NOMO-1 treated with DMSO at 0.1 percent for 48 hours (cell line): ENCODE results near the gene SLC7A5.
"Not testable (repeated sequence)": the region's sequence is repeated elsewhere in the genome, so short reads cannot be mapped to it uniquely, and the experiment has no call there.

Source experiments
- DNase-seq: peaks from one replicate; lab custom pipeline; 2025; ENCODE audit not compliant: unreplicated experiment; lab: John Stamatoyannopoulos, UW

The SLC7A5 gene

GRCh38 chr16:87835882-87836331 lies 33.4 kb downstream of the SLC7A5 start:
- DNase-seq: no peak

GRCh38 chr16:87834668-87835473 lies 34.4 kb downstream of the SLC7A5 start:
- DNase-seq: no peak

- no peak for DNase-seq
Measured at GRCh38 chr16:87834005-87834667, 35.2 kb downstream of the SLC7A5 start.

- no peak for DNase-seq
Measured at GRCh38 chr16:87833548-87833947, 35.8 kb downstream of the SLC7A5 start.

- no peak for DNase-seq
Measured at GRCh38 chr16:87832741-87833502, 36.4 kb downstream of the SLC7A5 start.

GRCh38 chr16:87832137-87832527 lies 37.2 kb downstream of the SLC7A5 start:
- no peak for DNase-seq

- no peak for DNase-seq
Measured at GRCh38 chr16:87831421-87832136, 37.7 kb downstream of the SLC7A5 start.

- DNase-seq: no peak
Measured at GRCh38 chr16:87830673-87831420, 38.5 kb downstream of the SLC7A5 start.

- DNase-seq: no peak
Measured at GRCh38 chr16:87829988-87830672, 39.2 kb downstream of the SLC7A5 start.

- no peak for DNase-seq
Measured at GRCh38 chr16:87829622-87829980, 39.7 kb downstream of the SLC7A5 start.

DNA sequence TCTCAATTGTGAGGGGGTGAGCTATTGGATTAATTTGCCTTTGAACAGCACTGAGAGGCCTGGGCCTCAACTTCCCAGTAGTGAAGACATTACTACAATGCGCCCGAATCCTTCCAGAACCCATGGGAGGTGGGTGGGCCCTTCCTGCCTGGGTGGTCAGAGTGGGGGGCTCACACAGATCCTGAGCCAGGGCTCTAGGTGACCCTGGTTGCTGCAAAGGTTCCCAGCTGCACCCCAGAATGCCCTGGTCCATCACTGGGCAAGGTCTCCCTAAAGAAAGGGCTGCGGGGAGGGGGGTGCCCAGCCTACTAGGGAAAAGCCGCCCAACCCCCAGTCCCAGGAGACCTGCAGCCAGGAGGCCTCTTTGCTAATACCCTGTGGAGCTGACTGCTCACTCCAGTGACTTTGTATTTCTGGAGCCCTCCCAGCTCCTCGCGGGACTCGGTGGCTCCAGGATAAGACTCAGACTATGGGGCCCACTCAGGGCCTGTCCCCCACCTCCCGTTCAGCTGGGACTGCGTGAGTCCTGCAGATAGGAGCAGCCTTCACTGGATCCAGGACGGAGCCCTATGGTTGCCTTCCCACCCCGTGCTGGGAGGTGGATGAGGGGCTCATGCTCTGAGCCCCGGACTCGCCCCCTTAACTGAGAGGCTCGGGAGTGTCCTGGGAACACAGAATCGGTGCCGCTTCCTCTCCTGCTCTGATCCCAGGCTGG lies 40.2 kb downstream of the SLC7A5 start:
- DNase-seq: no peak

DNA sequence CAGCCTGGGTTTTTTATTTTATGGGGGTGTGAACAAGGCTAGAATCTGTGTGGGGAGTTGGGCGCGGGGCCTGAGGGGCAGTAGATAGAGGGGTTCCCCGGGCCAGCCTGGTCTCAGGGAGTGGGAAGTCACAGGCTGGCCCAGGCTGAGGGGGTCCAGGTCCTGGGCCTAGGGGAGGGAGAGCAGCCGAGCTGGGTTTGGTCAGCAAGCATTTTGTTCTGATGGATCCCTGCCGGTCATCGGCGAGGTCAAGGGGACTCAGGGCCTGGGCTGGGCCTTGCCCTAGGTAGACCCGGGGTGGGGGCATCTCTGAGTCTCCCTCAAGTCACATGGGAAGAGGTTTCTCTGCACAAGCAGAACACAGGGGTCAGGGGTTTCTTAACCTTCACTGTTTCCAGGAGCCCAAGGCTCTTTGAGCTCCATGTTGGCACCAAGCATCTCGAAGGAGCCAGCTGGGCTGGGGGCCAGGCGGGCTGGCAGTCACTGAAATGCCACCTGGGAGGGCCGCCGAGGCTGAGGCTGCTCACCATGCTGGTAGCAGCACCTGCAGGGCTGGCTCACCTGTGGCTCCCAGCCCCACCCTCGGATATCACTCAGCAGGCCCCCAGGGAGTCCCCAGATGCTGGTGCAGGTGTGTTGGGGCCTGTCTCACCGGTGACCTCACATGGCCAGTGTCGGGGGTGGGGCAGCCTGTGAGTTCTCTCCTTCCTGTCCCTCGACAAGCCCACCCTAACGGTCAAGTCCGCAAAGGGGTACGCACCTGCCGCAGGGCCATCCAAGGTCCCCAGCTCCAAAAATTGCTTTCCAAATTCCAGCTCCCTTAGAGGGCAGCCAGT lies 41.0 kb downstream of the SLC7A5 start:
- no peak for DNase-seq

DNA sequence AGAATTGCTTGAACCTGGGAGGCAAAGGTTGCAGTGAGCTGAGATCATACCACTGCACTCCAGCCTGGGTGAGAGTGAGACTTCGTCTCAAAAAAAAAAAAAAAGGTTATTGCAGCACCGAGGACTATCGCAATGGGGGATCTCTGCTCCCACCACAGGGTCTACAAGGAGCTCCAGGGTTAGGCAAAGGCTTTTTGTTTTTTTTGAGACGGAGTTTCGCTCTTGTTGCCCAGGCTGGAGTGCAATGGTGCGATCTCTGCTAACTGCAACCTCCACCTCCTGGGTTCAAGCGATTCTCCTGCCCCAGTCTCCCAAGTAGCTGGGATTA lies 41.8 kb downstream of the SLC7A5 start:
- DNase-seq: not testable (repeated sequence)

GRCh38 chr16:87826798-87827587 lies 42.3 kb downstream of the SLC7A5 start:
- no peak for DNase-seq

DNA sequence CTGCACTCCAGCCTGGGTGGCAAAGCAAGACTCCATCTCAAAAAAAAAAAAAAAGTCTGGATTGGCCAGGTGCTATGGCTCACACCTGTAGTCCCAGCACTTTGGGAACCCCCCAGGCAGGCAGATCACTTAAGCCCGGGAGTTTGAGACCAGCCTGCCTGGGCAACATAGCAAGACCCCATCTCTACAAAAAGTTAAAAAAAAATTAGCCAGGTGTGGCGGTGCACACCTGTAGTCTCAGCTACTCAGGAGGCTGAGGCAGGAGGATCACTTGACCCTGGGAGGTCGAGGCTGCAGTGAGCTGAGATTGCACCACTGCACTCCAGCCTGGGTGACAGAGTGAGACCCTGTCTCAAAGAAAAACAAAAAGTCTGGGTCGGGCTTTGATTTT lies 42.9 kb downstream of the SLC7A5 start:
- not testable (repeated sequence) for DNase-seq

DNA sequence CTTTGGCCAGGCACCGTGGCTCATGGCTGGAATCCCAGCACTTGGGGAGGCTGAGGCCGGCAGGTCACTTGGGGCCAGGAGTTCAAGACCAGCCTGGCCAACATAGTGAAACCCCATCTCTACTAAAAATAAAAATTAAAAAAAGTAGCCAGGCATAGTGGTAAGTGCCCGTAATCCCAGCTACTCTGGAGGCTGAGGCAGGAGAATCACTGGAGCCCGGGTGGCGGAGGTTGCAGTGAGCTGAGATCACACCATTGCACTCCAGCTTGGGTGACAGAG lies 43.5 kb downstream of the SLC7A5 start:
- not testable (repeated sequence) for DNase-seq

DNA sequence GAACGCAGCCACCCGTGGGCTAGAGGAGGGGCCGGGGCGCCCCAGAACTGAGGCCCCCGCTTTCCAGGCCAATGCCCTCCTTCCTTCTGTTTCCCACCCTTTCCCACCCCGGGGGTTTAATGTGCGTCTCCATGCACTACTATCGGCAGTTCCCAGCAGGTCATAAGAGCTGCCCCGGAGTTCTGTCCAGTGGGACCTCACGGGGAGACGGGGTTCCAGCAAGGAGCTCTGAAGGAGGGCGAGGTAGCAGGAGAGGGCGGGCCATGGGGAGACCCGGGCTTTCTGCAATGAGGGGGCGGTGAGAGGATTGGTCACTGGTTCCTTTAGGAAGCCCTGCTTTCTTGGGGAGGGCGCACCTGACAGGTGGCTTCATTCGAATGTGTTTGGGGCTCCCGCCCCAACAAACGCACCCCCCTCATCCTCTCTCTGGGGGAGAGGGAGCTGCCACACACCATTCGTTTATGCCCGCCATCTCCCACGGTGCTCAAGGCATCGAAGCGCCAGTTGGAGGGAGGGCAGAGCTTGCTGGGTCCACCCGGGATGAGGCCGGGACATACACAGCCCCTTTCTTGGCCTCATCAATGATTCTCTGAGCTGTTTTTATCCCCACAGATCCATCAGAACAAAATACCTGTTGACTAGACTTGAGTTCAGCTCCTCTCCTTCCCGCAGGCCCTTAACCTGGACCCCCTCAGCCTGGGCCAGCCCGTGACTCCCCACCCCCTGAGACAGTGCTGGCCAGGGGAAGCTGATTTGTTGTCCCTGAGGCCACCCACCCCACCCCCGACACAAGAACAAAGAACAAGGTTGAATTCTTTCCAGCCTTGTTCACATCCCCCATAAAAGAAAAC lies 44.1 kb downstream of the SLC7A5 start:
- no peak for DNase-seq
